ENCODE results near the gene WNT3.
"Not testable (repeated sequence)": the region's sequence is repeated elsewhere in the genome, so short reads cannot be mapped to it uniquely, and the experiment has no call there.

Gene WNT3

GRCh38 chr17:46782250-46782953 lies 36.1 kb downstream of the WNT3 start:
- DNase-seq: no peak

DNA sequence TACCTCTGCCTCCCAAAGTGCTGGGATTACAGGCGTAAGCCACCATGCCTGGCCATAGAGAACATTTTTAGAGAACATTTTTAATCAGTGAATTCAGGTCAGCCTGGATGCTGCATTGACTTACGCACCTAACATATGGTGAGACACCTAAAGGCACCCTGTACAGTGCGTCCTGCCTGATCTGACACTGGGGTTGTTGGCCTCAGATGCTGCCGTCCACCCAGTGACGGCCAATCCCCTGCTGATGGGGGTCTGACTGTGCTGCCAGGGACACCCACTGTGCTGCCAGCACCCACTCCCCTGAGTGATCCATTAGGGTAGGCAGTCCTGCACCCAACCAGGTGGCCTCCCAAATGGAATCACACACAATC lies 38.5 kb downstream of the WNT3 start:
- no peak for DNase-seq

GRCh38 chr17:46777943-46778915 lies 40.3 kb downstream of the WNT3 start:
- no peak for DNase-seq

DNA sequence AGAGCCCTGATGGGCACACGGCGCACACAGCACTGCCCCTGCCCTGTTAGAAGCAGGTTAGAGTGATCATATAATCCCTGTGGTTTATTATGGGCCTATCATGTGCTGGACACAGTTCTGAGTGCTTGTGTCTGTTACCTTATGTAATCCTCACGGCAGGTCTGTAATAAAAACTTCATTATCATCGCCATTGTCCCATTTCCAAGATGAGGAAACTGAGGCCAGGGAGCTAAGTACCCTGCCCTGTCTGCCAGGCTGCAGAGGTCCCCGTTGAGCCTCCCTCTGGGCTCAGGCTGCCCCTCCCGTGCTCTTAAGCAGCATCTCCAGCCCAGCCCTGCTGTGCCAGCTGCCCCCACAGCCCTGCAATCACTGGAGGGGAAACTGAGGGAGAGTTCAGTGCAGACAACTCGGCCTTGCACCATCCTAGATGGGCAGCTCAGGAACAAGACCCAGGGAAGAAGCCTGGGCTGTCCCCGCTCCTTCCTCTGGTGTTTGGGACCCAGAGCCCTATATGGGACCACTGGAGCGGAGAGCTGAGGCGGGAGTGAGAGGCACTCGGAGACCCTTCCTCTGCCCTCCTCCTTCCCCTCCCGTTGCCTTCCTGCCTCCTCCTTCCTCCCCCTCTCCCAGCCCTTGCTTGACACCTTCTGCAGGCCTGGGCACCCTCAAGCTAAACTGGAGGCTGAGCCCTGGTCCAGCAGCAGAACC lies 42.0 kb downstream of the WNT3 start:
- DNase-seq: no peak

DNA sequence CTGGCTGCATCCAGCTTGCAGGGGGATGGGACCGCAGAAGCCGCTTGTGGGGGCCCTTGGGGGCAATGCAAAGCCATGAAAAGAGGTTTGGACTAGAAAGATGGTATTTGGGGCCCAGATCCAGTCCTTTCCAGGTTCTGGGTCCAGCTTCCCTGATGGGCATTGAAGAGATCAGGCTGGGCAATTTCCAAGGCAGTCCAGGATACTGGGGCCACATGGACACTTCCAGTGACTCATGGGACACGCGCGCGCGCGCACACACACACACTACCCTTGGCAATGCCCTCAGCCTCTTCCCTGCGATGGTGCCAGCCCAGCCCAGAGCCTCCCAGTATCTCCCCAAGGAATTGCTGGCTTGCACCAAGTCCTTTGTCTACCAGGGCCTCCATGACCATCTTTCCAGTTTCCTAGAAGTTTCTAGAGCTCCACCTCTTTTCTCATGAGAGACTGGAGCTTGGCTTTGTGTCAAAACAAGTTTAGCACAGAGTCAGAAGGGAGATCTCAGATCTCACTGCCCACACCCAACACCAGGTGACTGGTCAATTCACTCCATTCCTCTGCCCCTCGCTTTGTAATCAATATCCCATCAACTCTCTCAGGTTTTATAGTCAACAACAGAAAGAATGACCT lies 44.3 kb downstream of the WNT3 start:
- DNase-seq: no peak

DNA sequence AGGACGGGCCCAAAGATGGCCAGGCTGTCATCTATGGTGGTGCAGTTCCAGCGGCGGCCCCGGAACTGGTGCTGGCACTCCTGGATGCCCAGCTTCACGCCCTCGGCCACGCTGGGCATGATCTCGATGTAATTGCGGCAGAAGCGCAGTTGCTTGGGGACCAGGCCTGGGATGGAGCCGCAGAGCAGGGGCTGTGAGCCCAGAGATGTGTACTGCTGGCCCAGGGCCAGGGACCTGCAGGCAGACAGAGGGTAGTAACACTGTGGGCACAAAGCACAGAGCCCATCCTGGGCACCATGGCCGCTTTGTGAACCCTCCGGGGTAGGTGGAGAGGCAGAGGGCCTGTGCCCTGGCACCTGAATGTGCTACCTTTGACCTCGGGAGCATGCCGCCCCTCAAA lies 44.8 kb downstream of the WNT3 start:
- DNase-seq: no peak

DNA sequence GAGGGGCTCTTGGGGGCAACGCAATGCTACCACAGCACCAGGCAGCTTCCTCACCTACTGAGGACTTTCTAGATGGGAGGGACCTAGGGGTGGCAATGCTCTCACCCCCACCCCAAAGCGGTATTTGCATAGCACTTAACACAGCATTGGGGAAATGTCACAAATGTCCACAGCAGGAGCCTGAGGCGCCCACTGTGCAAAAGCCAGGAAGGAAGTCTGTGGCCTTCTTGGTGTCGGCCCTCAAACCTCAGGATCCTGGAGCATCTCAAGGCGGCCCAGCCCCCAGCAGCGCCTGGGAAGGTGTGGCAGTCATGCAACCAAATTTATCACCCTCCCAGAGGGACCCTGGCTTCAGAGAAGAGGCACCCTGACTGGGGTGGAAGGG lies 45.3 kb downstream of the WNT3 start:
- no peak for DNase-seq

- DNase-seq: peak; percentile 78
Observed at GRCh38 chr17:46772475-46773220, 45.8 kb downstream of the WNT3 start.

- DNase-seq: no peak
Observed at GRCh38 chr17:46771561-46772474, 46.7 kb downstream of the WNT3 start.

DNA sequence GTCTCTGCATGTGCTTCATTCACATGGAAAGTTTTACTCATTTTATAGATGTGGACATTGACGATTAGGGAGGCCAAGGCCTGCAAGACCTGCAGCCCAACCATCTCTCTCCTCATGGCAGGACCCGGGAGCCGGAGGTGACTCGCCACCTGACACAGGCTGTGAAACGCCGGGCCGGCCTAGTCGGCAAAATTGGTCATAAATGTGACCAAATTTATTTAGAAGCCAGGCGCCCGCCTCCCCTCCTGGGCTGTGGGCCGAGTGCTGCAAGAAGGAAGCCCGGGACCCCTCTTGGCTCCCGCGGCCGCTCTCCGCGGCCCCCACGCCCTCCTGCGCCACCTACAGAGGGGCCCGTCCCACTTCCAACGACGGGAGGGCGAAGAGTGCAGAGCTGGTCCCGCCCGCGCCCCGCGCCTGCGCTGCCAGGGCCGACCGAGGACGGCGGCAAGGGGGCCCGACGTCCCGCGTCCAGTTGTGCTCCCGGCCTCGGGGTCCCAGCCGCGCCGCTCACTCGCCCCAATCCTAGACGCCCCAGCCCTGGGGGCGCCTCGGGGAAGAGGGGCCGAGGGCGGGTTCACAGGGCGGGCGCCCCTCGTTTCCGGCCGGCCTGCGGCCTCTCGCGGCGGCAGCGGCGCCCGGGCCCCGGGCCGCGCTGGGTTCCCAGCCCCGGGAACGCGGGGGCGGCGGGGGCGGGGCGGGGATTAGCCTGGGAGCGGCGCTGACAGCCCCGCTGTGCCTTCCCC lies 47.5 kb downstream of the WNT3 start:
- no peak for DNase-seq

- DNase-seq: no peak
Observed at GRCh38 chr17:46770439-46770817, 48.1 kb downstream of the WNT3 start.

DNA sequence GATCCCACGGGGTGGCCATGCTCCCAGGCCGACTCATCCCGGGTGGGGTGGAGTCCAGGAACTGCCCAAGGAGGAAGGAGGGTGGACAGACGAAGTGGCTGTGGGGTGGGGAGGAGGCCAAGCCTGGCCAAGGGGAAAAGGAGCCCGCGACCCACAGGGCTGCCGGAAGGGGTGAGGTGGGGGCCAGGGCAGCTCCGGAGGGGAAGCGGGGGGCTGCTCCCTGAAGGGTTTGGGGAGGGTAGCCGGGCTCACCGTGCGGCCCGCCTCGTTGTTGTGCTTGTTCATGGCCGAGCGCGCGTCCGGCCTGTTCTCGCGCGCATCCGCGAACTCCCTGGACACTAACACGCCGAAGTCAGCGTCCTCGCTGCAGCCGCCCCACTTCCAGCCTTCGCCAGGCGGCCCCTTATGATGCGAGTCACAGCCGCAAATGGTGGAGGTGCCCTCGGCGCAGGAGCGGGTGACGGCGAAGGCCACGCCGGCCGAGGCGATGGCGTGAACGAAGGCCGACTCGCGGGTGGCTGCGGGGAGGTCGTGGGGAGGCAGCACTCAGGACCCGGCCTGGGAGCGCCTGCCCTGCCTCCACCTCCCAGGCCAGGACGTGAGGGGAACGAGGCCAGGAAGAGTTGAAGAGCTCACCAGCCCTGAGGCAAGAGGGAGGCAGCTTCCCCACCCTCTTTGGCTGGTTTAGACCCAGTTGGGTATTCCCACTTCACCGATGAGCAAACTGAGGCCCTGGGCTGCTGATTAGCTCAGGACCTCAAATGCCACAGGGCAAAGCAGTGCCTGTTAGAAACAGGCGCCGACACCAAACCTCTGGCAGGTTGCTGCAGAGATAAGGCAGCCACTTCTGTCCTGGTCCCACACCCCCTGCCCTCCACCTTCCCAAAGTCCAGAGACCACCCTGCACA lies 48.7 kb downstream of the WNT3 start:
- DNase-seq: no peak

DNA sequence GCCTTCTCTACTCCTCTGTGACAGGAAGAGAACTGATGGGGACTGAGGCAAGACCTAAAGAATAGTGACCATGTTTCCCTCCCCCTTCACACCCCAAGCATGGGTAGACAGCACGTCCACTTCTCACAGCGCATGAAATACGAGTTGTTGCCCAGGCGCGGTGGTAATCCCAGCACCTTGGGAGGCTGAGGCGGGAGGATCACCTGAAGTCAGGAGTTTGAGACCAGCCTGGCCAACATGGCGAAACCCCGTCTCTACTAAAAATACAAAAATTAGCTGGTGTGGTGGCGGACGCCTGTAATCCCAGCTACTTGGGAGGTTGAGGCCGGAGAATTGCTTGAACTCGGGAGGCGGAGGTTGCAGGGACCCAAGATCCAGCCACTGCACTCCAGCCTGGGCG lies 49.6 kb downstream of the WNT3 start:
- DNase-seq: not testable (repeated sequence)

DNA sequence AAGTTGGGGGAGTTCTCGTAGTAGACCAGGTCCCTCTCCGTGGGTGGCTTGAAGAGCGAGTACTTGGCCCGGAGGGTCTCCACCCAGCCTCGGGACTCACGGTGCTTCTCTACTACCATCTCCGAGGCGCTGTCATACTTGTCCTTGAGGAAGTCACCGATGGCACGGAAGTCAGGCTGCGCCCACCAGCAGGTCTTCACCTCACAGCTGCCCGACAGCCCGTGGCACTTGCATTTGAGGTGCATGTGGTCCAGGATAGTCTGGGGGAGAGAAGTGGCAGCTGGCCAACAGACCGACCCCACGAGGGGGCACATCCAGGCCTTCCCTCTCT lies 50.0 kb downstream of the WNT3 start:
- DNase-seq: no peak

- no peak for DNase-seq
Observed at GRCh38 chr17:46766493-46767491, 51.7 kb downstream of the WNT3 start.

DNA sequence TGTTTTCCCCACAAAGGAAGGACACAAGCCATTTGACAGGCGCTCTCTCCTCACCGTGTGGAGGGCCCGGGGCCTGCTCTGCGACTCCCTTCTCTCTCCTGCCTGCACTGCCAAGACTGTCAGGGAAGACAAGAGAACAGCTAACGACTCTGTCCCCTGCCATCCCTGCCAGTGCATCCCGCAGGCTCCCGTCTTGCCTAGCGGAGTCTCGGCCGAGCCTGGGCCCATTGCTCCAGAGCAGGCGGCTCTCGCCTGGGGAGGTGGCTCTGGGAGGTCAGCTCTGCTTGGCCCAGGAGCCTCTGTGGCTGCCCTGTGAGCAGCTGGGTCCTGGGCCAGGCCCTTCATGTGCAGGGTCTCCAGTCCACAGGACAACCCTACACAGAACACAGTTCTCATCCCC lies 53.0 kb downstream of the WNT3 start:
- no peak for DNase-seq

- peak; percentile 46 for DNase-seq
Observed at GRCh38 chr17:46764709-46765401, 53.6 kb downstream of the WNT3 start.

Data from NCI-H1105 treated with DMSO at 0.1 percent for 48 hours (cell line).